C4-2B (cell line): ENCODE results near the gene RAB11FIP4.

Source experiments
- ZFX ChIP-seq: fragments of 450-650 bp; IDR thresholded peaks from 2 replicates; pipeline ENCODE4 v1.6.1; 2017
- TF ChIP-seq, protein P1 (sequence below): fragments of 450-650 bp; conservative IDR thresholded peaks from 2 replicates; pipeline ENCODE4 v1.5.1; 2017; ENCODE audit warnings: mild to moderate bottlenecking

GRCh38 chr17:31550389-31551056 is 159.0 kb downstream of the RAB11FIP4 start:
- TF ChIP-seq, protein P1, sequence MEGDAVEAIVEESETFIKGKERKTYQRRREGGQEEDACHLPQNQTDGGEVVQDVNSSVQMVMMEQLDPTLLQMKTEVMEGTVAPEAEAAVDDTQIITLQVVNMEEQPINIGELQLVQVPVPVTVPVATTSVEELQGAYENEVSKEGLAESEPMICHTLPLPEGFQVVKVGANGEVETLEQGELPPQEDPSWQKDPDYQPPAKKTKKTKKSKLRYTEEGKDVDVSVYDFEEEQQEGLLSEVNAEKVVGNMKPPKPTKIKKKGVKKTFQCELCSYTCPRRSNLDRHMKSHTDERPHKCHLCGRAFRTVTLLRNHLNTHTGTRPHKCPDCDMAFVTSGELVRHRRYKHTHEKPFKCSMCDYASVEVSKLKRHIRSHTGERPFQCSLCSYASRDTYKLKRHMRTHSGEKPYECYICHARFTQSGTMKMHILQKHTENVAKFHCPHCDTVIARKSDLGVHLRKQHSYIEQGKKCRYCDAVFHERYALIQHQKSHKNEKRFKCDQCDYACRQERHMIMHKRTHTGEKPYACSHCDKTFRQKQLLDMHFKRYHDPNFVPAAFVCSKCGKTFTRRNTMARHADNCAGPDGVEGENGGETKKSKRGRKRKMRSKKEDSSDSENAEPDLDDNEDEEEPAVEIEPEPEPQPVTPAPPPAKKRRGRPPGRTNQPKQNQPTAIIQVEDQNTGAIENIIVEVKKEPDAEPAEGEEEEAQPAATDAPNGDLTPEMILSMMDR, result no peak
- no peak for TF ChIP-seq ZFX
